GM21786 (cell line): ENCODE data around the gene IVNS1ABP.
A peak's percentile ranks its signal among the peaks of the same experiment; 100 is the strongest.
"Not testable (repeated sequence)": the region's sequence is repeated elsewhere in the genome, so short reads cannot be mapped to it uniquely, and the experiment has no call there.

Source experiments
- ATAC-seq: cut with Tn5 transposase; IDR thresholded peaks from one replicate; pipeline ENCODE4 v1.9.1; 2021; ENCODE audit not compliant: unreplicated experiment

IVNS1ABP gene

DNA sequence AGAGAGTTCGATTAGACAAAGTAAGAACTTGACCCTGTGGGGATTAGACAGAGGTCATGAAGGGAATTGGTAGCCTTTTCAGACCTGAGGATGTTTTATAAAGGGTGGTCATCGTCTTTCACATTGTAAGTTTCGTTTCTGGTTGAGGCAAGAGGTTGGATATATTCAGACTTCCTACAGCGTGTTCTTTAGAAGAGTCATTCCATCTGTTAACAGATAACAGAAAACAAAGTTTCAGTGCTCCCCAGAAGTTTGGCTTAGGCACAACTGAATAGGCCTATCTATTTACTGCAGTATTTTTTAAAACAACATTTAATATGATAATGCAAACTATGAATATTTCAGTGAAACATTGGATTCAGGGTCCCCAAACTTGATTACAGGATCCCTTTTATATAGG is 17.1 kb upstream of the IVNS1ABP start:
- ATAC-seq = no peak

DNA sequence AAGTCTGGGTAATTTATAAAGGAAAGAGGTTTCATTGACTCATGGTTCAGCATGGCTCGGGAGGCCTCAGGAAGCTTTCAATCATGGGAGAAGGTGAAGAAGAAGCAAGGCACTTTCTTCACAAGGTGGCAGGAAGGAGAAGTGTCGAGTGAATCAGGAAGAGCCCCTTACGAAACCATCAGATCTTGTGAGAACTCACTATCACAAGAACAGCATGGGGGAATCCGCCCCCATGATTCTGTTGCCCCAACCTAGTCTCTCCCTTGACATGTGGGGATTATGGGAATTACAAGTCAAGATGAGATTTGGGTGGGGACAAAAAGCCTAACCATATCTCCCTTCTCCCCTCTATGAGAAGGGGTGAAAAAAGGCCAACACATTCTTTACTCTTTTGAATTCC is 11.2 kb upstream of the IVNS1ABP start:
- ATAC-seq = no peak

DNA sequence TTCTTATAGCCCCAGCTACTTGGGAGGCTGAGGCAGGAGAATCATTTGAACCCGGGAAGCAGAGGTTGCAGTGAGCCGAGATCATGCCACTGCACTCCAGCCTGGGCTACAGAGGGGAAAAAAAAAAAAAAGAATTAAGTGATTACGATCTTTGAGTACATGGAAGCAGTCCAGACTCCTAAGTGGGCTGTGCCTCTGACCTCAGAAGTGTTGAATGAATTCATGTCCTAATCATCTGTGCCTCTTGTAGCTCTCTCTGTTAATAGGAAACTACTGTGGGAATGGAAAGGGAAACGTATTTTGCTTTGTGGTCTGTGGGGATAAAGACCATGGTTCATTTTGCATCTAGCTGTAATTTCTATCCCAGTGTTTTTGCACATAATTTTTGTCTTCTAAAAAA is 8.4 kb upstream of the IVNS1ABP start:
- no peak for ATAC-seq

DNA sequence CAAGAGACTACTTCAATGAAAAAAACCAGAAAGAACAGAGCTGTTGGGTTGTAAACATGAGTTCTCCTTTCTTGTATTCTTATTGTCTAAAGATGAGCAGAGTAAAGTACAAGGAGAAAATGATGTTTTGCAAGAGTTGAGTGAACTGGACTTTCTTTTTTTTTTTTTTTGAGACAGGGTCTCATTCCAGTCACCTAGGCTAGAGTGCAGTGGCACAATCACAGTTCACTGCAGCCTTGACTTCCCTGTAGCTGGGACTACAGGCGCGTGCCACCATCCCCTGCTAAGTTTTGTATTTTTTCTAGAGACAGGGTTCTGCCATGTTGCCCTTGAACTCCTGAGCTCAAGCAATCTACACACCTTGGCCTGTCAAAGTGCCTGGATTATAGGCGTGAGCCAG is 7.1 kb upstream of the IVNS1ABP start:
- no peak for ATAC-seq

DNA sequence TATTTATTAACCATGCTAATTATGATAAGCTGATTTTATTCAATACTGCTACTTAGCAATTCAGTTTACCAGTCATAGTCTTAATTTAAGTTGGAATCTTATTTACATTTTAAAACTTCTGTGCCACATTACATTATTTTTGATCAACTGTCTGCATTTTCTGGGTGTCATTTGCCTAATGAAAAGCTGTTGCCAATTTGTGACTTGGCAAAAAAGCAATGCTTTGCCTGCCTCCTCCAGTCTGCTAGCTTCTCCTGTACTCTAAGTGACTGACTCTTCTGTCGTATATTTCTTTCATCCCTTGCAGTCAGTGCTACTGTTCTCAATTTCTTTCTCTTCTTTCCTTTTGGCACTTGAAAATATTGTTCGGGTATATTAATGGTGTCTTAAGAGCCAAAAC is 5.6 kb upstream of the IVNS1ABP start:
- no peak for ATAC-seq

DNA sequence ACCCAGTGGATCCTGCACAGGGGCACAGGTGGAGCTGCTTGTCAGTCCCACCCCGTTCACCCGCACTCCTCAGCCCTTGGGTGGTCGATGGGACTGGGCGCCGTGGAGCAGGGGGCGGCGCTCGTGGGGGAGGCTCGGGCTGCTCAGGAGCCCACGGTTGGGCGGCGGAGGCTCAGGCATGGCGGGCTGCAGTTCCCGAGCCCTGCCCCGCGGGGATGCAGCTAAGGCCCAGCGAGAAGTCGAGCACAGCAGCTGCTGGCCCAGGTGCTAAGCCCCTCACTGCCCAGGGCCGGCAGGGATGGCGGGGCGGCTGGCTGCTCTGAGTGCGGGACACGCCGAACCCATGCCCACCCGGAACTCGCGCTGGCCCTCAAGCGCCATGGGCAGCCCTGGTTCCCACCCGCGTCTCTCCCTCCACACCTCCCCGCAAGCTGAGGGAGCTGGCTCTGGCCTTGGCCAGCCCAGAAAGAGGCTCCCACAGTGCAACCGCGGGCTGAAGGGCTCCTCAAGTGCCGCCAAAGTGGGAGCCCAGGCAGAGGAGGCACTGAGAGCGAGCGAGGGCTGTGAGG is 4.7 kb upstream of the IVNS1ABP start:
- not testable (repeated sequence) for ATAC-seq

DNA sequence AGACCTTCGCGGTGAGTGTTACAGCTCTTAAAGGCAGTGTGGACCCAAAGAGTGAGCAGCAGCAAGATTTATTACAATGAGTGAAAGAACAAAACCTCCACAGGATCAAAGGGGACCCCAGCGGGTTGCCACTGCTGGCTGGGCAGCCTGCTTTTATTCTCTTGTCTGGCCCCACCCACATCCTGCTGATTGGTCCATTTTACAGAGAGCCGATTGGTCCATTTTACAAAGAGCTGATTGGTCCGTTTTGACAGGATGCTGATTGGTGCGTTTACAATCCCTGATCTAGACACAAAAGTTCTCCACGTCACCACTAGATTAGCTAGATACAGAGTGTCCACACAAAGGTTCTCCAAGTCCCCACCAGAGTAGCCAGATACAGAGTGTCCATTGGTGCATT is 4.1 kb upstream of the IVNS1ABP start:
- ATAC-seq = not testable (repeated sequence)

DNA sequence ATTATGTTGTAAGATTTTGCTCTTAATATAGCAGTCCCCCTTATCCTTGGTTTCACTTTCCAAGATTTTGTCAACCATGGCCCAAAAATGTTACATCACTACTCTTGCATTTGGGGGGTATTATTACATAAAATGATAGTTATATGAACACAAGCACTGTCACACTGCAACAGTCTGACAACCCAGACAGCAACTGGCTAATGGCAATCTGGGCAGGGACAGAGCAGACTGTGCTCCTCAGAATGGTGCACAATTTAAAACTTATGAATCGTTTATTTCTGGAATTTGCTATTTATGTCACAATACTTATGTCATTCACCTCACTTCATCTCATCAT is 2.1 kb upstream of the IVNS1ABP start:
- no peak for ATAC-seq

DNA sequence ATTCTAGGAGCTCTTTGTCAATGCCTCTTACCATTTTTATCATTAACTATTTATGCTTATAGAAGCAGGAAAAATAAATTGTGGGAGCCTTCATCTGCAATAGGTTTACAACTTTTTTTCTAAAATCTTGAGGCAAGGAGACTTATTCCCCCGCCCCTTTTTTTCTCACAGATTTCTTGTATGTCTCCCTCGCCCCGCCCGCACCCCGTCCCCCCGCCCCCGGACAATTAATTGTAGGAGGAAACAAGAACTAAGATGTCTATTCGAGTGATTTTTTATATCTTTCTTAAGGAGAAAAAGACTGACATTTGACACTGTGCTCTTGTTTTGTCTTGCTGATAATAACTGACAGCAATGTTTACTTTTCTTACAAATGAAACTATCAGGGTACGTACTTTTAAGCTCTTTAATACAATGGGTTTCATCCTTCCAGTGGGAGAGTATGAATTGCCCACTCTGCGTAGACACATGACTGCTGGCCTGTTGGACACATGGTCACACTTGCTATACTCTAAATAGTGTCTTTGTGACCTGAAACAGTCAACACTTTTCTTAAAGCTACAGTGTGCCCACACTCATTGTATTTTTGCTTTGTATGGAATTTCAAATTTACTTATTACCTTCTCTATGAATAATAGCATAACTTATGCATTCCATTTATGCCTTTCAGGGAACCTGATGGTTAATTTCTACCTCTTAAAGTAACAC is 1.5 kb upstream of the IVNS1ABP start:
- no peak for ATAC-seq

DNA sequence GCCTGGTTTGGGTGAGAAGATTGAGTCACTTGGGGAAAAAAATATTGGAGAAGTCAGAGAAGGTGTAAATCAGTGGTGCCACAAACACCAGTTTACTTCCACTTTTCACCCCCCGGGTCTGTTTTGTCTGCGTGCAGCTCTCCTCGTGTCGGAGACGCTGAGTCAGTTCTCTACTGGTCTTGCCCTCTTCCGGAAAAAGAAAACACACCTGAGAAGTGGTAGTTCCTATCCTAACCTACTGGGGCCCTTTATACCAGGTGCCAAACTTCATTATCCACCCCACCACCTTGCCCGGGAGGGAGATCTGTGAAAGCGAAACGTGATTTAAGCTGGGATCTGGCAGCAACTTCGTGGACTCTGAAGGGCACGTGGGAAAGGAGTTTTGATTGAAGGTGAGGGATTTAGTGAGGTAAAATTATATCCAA is 855 bp upstream of the IVNS1ABP start:
- ATAC-seq = peak; percentile 41

DNA sequence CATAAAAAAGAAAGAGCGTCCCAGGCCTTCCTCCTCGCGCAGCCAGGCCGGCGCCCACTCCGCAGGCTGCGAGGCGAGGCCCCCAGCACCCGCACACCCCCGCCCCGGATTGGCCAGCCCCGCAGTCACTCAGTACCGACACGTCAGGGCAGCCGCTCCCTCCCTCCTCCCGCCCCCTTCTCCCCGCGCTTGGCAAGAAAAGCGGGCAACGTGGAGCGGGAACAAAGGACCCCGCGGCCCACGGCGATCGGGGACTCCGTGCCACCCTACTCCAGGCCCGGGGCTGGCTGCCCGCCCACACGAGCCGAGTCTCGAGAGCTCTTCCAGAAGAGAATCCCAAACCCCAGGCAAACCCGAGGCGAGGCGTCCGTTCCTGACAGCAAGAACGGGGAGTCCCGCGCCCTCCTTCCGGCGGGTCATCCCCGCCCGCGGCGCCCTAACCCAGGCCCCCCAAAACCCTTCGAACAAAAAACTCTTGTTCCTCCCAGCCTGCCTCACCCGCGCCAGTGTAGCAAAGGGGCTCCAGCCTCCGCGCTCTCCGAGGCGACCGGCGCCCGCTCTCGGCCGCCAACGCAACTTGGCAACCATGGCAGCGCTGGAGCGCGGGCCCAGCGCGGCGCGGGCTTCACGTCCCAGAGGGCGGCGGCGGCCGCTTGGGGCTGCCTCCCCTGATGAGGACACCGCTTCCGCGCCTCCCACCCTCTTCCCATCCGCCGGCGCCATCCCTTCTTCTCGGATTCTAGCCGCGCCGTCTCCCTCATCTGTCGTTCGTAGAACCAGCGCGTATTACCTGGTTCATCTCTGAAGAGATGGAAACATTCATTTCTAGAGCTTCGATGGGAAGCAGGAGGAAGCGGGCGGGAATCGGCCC is 645 bp downstream of the IVNS1ABP start:
- peak; percentile 41 for ATAC-seq

DNA sequence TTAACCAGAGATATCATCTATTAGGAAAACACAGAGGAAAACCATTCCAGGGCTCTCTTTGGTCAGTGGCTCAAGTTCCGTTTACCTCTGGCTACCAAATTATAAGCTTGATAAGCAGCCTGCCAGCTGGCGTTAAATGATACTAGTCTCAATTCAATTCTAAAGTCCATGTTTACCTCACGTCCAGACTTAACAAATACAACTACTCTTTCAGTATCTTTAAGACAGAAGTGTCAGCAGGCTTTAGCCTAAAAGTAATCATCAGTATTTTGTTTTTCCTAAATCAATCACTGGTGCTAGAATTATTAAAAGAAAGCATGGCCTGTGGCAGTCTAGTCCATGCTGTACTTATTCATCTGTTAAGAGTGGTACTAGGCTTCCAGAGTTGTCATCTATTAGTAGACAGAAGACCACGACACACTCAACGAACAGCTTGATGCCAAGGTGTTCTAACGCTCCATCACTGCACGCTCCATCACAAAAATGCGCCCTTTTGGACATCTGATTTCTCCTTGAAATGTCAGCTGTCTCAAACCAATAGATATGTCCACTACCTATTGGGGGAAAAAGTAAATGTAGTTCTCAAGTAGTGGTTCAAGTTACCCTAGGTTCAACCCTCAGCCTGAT is 1.5 kb downstream of the IVNS1ABP start:
- ATAC-seq = no peak

DNA sequence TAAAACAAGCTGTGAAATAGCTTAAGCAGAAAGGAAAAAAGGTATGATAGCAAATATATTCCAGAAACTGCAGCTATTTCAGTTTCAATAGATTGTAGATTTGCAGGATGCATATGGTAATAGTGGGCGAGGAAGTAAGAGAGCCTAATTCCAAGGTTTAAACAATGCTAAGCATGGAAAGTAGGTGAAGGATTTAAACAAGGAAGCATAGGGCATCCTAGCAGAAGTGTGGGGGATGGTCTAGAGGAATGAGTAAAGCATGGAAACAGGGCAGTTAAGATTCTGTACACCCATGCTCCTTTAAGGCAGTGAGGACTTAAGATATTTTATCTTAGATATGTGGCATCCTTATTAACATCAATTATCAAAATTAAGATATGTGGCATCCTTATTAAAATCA is 2.6 kb downstream of the IVNS1ABP start:
- no peak for ATAC-seq

DNA sequence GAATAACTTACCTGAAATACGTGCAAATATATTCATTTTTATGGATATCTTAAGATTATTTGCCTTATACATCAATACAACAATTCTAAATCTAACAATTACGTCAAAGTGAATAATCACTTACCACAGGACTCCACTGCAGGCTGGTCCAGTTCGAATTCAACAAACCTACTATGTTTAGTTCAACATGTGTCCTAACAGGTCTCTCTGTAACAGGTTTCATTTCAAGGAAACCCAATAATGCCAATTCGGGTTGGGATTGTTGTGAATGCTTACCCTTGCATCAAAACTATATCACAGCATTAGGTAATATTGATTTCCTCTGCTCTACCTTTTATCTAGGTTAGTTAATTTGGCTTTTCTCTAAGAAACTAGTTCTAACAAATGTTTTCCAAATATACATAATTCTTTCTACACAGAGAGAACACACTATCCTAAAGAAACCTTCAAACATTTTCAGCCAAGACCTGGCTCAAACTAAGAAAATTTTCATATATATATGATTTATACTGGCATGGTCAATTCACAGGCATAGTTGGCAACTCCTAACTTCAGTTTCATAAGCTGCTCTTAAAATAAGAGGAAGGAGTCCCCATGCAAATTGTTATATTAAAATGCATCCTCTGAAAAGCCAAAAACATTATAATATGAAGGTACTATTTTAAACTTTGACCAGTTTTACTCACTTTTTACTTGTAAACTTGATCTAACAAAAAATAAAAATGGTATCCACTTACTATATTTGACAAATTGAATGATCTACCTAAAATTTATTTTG is 4.5 kb downstream of the IVNS1ABP start:
- ATAC-seq = no peak

DNA sequence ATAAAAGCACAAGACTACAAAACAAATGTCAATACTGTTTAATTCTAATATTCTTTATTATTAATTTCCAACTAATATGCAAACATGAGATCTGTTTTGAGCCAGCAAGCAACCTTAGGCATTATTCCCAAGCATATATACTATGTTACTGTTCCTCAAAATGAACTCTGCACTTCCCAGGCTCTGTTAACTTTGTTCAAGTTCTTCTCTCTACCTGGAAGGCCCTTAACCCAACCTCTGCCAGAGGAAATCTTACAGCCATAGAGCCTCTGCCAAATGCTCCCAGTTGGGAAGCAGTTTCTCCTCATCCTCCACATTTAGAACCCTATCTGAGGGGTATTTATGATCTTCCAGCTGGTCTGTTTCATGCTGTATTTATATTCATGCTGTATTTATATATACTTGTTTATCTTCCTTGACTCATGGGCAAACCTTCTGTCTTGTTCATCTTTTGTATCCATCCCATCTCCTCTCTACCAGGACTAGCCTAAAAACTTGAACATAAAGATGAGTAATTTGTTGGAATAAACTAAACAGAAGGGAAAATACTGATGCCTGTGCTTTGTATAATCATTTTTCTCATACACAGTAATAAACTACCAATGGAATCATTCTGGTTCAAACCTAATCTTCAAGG is 5.3 kb downstream of the IVNS1ABP start:
- ATAC-seq = no peak

DNA sequence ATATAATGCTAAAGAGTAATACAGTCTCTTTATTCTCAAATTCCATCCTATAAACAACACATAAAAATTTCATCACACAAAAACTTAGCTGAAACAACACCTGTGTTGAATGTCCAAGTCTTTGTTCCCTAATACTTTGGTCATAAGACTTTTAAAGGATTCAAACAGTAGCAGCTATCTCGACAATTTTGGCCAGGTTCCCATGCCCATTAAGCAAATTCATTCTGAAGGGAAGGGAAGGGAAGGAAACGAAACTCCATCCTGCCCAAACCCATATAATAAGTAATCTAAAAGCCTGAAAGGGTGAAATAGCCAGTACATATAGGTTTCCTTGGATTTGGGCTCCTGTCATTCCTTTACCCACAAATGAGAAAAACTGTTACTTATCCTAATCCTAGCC is 7.5 kb downstream of the IVNS1ABP start:
- no peak for ATAC-seq

DNA sequence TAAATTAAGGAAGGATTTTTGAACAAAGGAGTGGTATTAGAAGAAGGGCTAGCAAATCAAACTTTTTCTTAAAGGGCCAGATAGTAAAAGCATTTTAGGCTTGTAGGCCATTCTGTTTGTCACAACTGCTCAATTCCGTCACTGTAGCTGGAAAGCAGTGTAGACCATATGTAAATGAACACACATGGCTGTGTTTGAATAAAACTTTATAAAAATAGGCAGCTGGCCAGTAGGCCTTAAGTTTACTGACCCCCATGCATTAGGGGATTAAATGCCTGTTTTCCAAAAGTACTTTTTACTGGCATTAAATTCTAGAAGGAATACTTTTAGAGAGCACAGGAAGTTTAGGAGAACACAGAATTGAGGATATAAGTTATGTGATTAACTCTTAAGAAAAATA is 8.9 kb downstream of the IVNS1ABP start:
- no peak for ATAC-seq

DNA sequence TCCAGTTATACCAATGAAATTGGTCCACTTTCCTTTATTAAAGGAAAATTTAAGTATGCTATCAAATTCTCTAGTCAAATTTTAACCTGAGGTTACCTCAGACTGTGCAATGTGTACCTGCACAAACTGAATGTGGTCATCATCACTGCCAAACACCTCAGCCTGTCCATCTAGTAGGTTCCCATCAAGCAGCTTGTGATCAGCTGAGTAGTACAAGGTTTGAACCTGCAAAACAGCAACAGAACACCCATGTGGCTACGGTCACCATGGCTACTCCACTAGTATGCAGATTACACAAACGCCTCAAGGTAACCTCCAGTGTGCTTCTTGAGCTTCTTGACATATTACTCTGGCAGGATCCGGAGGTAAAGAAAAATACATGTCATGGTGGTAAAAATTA is 11.6 kb downstream of the IVNS1ABP start:
- no peak for ATAC-seq

DNA sequence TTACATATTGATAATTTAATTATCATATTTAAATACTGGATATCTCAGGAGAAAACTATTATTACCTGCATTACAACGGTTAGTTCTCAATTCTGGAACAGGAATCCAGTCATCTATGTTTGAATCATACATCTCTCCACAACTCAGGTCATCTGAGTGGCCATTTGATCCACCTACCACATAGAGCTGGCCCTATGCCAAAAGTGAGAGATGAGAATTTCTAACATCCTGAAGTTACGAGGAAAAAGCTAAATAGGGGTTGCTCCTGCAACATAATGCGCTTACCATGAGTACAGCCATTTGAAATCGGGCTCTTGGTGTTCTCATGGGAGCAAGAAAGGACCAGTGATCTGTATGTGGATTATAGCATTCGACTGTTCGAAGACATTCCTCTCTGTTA is 16.9 kb downstream of the IVNS1ABP start:
- ATAC-seq = no peak

DNA sequence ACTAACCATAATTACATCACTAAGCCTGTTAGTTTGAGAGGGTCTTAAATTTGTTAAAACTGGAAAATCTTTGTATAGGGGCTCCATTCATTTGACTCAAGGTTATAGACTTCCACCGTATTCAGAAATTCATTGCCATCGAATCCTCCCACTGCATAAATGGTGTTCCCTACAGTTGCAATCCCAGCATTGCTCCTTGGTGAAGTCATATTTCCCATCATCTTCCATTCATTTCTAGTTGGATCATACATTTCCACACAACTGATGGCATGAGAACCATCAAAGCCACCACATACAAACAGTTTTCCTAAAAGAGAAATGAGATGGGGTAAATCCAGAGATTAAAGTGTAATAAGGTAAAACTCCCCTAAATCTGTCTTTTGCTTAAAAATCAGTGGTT is 19.1 kb downstream of the IVNS1ABP start:
- ATAC-seq = no peak

DNA sequence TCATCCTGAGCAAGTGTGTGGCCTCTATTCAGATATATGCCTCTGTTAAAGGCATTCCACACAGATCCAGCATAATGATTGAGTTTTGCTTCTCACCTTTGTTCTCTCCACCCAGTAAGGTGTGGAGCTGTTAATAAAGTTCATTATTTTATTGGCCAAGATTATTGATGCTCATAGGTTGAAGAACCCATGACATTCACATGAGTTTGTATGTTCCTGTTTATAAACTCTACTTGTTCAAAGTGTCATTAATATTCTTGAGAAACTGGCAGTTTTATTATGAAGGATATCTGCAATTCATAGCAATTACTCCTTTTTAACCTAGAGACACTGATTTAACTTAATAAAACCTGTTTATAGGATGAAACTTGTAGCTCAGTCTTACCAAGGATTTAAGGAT is 22.0 kb downstream of the IVNS1ABP start:
- ATAC-seq = no peak
